GM18868 (cell line): ENCODE measurements around the gene E2F4.

ENCODE experiments used
- ATAC-seq: cut with Tn5 transposase; IDR thresholded peaks from one replicate; pipeline ENCODE4 v1.9.1; 2021; ENCODE audit warnings: mild to moderate bottlenecking, moderate library complexity; ENCODE audit not compliant: unreplicated experiment

The E2F4 gene

DNA sequence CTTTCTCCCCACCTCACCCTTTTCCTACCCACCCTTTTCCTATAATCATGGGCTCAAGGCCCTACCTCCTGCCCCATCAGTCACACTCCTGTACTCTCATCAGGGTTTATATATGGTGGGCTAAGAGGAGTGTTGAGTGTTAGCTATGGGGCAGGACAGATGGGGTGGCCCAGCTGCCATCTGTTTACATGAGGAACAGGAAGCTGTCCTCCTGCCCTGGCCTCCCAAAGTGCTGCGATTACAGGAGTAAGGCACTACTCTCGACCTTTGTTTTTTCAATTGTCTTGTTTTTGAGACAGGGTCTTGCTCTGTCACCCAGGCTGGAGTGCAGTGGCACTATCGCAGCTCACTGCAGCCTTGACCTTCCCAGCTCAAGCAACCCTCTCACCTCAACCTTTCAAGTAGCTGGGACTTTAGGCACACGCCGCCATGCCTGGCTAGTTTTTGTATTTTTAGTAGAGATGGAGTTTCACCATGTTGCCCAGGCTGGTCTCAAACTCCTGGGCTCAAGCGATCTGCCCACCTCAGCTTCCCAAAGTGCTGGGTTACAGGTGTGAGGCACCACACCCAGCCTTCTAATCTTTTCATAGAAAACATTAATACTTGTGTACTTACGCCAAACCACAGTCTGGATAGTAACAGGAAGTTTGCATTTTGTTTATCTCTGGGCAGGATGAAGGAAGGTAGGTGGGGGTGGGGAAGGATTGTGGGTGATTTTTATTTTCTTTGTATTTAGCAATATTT lies 33.9 kb upstream of the E2F4 start:
- ATAC-seq, result no peak

GRCh38 chr16:67158637-67159600 lies 33.0 kb upstream of the E2F4 start:
- peak; percentile 40 for ATAC-seq

DNA sequence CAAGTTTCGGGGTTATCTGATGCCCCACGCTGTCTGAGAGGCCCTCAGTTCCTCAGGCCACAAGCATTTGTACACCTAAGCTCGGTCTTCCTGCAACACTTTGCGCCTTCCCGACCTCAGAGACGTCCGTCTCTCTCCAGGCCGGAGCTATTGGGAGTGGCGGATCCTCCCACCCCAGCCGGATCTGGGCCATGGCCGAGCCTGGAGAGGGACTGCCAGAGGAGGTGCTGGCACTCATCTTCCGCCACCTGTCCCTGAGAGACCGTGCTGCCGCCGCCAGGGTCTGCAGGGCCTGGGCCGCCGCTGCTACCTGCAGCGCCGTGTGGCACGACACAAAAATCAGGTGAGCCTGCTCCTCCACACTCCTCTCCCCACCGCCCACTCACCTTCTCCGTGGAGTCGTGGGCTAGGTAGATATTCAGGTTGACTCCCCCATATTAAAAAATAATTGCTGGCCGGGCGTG lies 30.3 kb upstream of the E2F4 start:
- ATAC-seq, result no peak

DNA sequence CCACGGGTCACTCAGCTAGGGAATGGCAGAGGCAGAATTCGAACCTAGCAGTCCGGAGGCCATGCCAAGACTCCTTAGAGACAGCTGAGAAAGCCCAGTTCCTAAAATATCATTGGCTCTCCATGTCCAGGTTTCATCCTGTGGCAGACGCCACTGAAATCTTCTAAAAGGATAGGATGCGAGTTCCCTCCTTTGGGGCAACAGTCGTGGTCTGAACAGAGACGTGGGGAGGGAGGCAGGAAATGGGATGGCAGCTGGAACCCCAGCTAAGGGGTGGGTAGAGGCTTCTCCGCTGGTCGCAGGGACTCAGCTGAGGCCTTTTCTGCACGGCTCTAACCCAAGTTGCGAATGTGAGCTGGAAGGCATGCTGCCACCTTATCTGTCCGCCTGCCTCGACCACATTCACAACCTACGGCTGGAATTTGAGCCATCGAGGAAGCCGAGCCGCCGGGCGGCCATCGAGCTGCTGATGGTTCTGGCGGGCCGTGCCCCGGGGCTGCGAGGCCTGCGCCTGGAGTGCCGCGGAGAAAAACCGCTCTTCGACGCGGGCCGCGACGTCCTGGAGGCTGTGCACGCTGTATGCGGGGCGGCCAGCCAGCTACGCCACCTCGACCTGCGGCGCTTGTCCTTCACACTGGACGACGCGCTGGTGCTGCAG lies 29.3 kb upstream of the E2F4 start:
- ATAC-seq, result no peak

DNA sequence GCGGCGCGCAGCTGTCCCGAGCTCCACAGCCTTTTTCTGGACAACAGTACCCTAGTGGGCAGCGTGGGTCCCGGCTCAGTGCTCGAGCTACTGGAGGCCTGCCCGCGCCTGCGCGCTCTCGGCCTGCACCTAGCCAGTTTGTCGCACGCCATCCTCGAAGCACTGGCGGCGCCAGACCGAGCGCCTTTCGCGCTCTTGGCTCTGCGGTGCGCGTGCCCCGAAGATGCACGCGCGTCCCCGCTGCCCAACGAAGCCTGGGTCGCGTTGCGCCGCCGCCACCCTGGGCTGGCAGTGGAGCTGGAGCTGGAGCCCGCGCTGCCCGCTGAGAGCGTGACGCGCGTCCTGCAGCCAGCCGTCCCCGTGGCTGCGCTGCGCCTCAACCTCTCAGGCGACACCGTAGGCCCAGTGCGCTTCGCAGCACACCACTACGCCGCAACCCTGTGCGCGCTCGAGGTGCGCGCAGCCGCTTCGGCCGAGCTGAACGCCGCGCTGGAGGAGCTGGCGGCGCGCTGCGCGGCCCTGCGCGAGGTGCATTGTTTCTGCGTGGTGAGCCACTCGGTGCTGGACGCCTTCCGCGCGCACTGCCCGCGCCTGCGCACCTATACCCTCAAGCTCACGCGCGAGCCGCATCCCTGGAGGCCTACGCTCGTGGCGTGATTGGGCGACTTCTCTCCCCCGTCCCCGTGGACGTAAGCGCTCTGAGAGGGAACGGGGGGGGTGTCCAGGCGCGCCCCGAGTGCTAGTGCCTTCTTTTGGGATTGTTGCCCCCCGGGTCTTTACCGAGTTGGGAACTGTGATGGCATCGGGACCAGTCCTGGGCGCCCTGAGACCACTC lies 28.6 kb upstream of the E2F4 start:
- ATAC-seq, result no peak

GRCh38 chr16:67163999-67164558 lies 27.9 kb upstream of the E2F4 start:
- no peak for ATAC-seq

GRCh38 chr16:67164599-67165061 lies 27.3 kb upstream of the E2F4 start, which contains the start of gene HSF4:
HSF4 (plus strand) TSS chr16:67164745; CDS start chr16:67164812, 67 bp downstream.
- ATAC-seq, result no peak

GRCh38 chr16:67165121-67166078 lies 26.6 kb upstream of the E2F4 start:
- no peak for ATAC-seq

GRCh38 chr16:67166110-67166547 lies 25.8 kb upstream of the E2F4 start:
- ATAC-seq, result no peak

- ATAC-seq, result no peak
Measured at GRCh38 chr16:67166598-67167168, 25.3 kb upstream of the E2F4 start.

- ATAC-seq, result no peak
Measured at GRCh38 chr16:67167588-67167987, 24.4 kb upstream of the E2F4 start.

- no peak for ATAC-seq
Measured at GRCh38 chr16:67169011-67169451, 22.9 kb upstream of the E2F4 start.

DNA sequence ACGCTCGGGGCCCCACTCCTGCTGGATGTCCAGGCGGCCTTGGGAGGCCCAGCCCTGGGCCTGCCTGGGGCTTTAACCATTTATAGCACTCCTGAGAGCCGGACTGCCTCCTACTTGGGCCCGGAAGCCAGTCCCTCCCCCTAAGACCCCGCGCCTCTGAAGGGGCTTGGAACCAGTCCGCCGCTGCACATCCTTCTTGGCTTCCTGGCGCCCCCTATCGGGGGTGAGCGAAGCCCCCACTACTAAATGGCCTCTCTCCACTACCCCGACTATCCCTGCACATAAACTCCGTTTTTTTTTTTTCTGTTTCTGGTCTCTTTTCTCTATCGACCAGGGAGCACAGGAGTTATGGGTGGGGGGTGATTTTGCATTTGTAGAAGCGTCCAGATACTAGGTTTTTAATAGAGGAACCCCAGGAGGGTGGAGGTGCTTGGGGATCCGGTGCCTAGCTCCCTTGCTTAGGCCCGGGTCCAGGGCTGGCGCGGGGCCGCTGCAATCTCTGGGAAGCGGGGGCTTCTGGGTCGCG lies 22.2 kb upstream of the E2F4 start:
- ATAC-seq, result no peak

- ATAC-seq, result peak; percentile 46
Measured at GRCh38 chr16:67170168-67170948, 21.6 kb upstream of the E2F4 start, which contains the start of gene NOL3. NOL3 (plus strand) TSS chr16:67170538.

DNA sequence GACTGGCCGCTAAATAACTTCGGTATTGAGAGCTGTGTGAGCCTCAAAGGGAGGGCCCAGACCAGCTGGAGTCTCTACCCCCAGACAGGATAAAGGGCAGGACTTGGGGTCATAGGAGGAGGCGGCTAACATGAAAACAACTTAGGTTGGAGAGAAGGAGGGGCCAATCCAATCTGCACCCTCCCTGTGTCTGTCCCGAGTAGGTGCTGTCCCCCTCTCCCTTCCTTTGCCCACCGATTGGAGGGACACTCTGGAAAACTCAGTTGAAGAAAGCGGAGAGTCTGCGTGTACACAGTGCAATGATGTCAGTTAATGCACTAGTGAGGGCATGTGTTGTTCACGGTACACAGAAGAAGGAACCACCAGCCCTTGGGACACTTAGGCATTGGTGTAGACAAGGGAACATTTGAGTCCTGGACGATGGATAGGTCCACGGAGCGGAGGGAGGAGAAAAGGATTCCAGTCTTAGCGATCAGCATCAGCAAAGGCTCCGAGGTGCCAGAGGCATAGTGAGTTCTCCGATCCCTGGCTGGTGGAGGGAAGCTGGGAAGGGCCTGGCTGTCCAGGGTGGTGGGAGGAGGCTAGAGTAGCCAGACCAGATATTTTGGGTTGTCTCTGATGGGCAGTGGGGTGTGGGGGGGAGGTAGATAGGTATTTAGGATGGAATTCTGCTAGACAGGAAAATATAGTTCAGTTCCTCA lies 20.9 kb upstream of the E2F4 start:
- no peak for ATAC-seq

DNA sequence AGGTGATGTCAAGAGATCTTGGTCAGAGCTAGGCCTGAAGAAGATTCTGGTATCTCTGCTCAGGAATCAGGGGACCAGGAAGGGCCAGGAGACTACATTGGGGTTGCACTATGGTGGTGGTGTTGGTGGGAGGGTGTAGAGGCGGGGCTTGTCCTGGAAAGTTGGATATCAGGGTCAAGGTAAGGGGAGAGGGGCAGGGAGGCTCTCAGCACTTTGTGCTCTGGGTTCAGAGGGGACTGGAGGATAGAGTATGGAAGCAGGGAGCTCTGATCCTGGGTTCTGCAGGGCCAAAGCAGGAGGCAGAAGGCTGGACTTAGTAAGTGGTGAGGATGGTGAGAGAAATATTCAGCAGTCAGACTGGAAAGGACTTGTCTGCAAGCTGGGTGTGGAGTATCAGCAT lies 18.6 kb upstream of the E2F4 start:
- no peak for ATAC-seq
